Vagina (tissue), 2 donors: ENCODE data around the gene HYDIN. TPM values are rescaled to one million over a fixed set of nuclear protein-coding genes. Genes with fewer than 3 reads are reported as not detected.
A peak's percentile ranks its signal among the peaks of the same experiment; 100 is the strongest.

ENCODE experiments used
- DNase-seq, 2 donors: peaks; one replicate each; pipeline ENCODE4 v3.0.0-alpha.2; 2017; ENCODE audit errors: extremely low spot score in 2 of 2
- H3K27ac ChIP-seq: fragments of 200-600 bp; sonication (generic); one replicate; pipeline ENCODE4 v1.5.1; 2019
- H3K27me3 ChIP-seq: fragments of 200-600 bp; sonication (generic); one replicate; pipeline ENCODE4 v1.5.1; 2019
- H3K36me3 ChIP-seq, 2 donors: fragments of 200-600 bp; sonication (generic); one replicate each; pipeline ENCODE4 v1.5.1; 2017 to 2019
- H3K4me1 ChIP-seq: fragments of 200-600 bp; sonication (generic); one replicate; pipeline ENCODE4 v1.5.1; 2019
- H3K4me3 ChIP-seq, 2 donors: fragments of 200-600 bp; sonication (generic); 1 replicate in 1 of 2; 2 replicates in 1 of 2; pipeline ENCODE4 v1.5.1; 2016 to 2019
- H3K9me3 ChIP-seq: fragments of 200-600 bp; sonication (generic); one replicate; pipeline ENCODE4 v1.5.1; 2019
- CTCF ChIP-seq, 3 experiments: fragments of 450-650 bp in 2 of 3; fragments of 200-600 bp in 1 of 3; sonication (generic) in 1 of 3; IDR thresholded peaks; one replicate each; pipeline ENCODE4 v1.5.1; 2017 to 2019; ENCODE audit warnings: antibody characterized with exemption in 3 of 3, mild to moderate bottlenecking in 2 of 3, moderate library complexity in 2 of 3
- POLR2A ChIP-seq, 2 donors: fragments of 450-650 bp; IDR thresholded peaks; one replicate each; pipeline ENCODE4 v1.6.1; 2017; ENCODE audit warnings: antibody characterized with exemption in 2 of 2, mild to moderate bottlenecking in 2 of 2, moderate library complexity in 2 of 2
- POLR2AphosphoS5 ChIP-seq, 2 donors: sonication (generic); formaldehyde crosslinking; IDR thresholded peaks; one replicate each; pipeline ENCODE4 v1.9.0; 2017; ENCODE audit warnings: antibody characterized with exemption in 2 of 2, mild to moderate bottlenecking in 2 of 2, low read depth in 1 of 2; ENCODE audit not compliant: insufficient read depth in 1 of 2
- intact Hi-C: fragments of 100-400 bp; cut with DNase I; formaldehyde crosslinking; loops from one replicate; pipeline ENCODE4 v1.15.1; 2023
- total RNA-seq: library from RNA; depleted of rRNA; stranded (reverse); fragments of >200 nt; gene quantifications from one replicate; pipeline ENCODE4 v1.2.3, GENCODE V29; 2016

The HYDIN gene
- total RNA-seq, 1 donor from 2014 or later, result not detected

GRCh38 chr16:70774261-70774660, 456.3 kb downstream of the HYDIN start:
- no peaks in the 10 kb centered on the region for H3K27me3 ChIP-seq
- peaks cover 29% of the 10 kb centered on the region for H3K4me1 ChIP-seq
- DNase-seq, result no peak
- peaks cover 0 to 5% of the 10 kb centered on the region in 2 donors for H3K36me3 ChIP-seq
- intact Hi-C loops, result loop anchor here (5.0 kb wide), 1 partner anchor 97 kb away; no protein-coding TSS in a partner anchor
- no peaks in the 10 kb centered on the region for H3K9me3 ChIP-seq
- H3K4me3 ChIP-seq, result no peak overlapping the region
- H3K27ac ChIP-seq, result no peak overlapping the region
- TF ChIP-seq CTCF (IDR thresholded peaks at IDR 0.05) (no peak), POLR2AphosphoS5 (IDR thresholded peaks at IDR 0.05; ENCODE audit: insufficient read depth in 1 of 2, low read depth in 1 of 2) (no peak), POLR2A (IDR thresholded peaks at IDR 0.05) (no peak)

DNA sequence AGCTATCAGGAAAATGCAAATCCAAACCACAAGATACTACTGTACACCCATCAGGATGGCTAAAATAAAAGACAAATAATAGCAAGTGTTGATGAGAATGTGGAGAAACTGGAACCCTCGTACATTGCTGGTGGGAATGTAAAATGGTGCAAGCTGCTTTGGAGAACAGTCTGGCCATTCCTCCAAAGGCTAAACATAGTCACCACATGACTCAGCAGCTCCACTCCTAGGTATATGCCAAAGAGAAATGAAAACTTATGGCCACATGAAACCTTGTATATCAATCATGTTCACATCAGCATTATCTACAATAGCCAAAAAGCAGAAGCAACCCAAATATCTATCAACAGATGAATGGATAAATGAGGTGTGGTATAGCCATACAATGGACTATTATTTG, 458.0 kb downstream of the HYDIN start:
- Histone ChIP-seq H3K36me3 (peaks cover 0 to 5% of the 10 kb centered on the region in 2 donors), H3K4me3 (no peak overlapping the region), H3K4me1 (peaks cover 22% of the 10 kb centered on the region), H3K27me3 (no peaks in the 10 kb centered on the region), H3K27ac (no peak overlapping the region), H3K9me3 (no peaks in the 10 kb centered on the region)
- no peak for DNase-seq
- intact Hi-C loops, result loop anchor here (5.0 kb wide), 1 partner anchor 95 kb away; no protein-coding TSS in a partner anchor
- TF ChIP-seq CTCF (IDR thresholded peaks at IDR 0.05), result no peak
- no peak for TF ChIP-seq POLR2AphosphoS5 (IDR thresholded peaks at IDR 0.05; ENCODE audit: insufficient read depth in 1 of 2, low read depth in 1 of 2)
- no peak for TF ChIP-seq POLR2A (IDR thresholded peaks at IDR 0.05)

DNA sequence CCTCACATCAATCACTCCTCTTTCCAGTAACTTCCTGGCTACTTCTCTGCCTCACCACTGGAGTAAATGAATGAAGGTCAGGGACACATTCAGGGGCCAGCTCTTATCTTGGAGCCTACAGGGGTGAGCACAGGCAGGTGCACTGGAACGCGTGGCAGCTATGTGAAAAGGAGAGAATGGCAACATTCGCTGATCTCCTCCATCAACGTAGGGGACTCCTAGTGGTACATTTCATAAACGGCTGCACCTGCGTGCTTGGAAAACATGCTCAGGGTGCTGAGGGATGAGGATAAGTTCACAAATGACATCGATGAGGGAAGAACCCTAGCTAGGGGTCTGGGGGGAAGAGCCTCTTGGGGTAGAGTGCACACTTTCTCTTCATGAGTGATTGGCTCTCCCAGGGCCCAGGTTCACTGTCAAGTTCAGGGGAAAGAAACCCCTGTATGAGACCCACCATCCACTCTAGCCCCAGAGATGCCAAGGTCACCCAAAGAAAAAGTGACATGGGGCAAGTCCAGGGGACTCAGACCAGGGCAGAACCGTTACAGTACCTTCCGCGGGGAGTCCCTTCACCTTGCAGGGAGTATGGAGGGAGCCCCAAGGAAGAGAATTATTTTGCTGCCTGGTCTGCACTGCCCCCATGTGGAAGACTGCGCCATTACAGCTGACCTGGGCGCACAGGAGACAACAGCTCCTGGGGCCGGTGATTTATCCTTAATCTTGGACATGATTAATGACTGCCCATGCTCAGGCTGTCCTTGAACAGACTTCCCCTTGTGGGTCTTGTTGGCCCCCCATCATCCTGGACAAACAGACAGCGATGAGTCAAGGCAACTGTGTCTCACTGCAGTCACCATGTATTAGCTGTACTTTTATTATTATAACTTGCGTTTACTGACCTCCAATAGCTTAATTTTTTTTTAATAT, 459.6 kb downstream of the HYDIN start:
- no peak for DNase-seq
- Histone ChIP-seq H3K4me1 (peaks cover 21% of the 10 kb centered on the region), H3K27me3 (no peaks in the 10 kb centered on the region), H3K9me3 (no peaks in the 10 kb centered on the region), H3K4me3 (no peak overlapping the region), H3K27ac (no peak overlapping the region), H3K36me3 (peaks cover 0 to 10% of the 10 kb centered on the region in 2 donors)
- intact Hi-C loops, result loop anchor here (5.0 kb wide), 1 partner anchor 94 kb away; no protein-coding TSS in a partner anchor
- peak; percentile 94 to 96 (median 95) for TF ChIP-seq CTCF (IDR thresholded peaks at IDR 0.05)
- TF ChIP-seq POLR2AphosphoS5 (IDR thresholded peaks at IDR 0.05; ENCODE audit: insufficient read depth in 1 of 2, low read depth in 1 of 2), result peak in 1 of 2 donors; percentile 9
- TF ChIP-seq POLR2A (IDR thresholded peaks at IDR 0.05), result no peak

DNA sequence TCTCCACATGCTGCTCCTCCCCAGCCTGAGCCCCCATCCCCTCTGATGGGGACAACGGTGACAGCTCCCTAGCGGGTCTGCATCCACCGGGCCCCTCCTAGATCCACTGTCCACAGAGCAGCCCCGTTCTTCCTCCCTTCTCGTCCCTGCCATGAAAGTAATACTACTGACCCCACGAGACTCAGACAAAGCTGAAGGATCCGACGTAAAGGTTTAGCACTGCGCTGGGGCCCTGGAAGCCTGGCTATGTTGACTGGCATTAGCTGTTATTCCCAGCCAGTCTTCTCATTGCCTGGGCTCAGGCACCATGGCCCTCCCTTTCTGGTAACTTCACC, 460.3 kb downstream of the HYDIN start:
- Histone ChIP-seq H3K4me3 (no peak overlapping the region), H3K4me1 (peaks cover 21% of the 10 kb centered on the region), H3K27me3 (no peaks in the 10 kb centered on the region), H3K9me3 (no peaks in the 10 kb centered on the region), H3K27ac (no peak overlapping the region), H3K36me3 (peaks cover 0 to 10% of the 10 kb centered on the region in 2 donors)
- no peak for TF ChIP-seq CTCF (IDR thresholded peaks at IDR 0.05)
- no peak for TF ChIP-seq POLR2A (IDR thresholded peaks at IDR 0.05)
- no peak for TF ChIP-seq POLR2AphosphoS5 (IDR thresholded peaks at IDR 0.05; ENCODE audit: insufficient read depth in 1 of 2, low read depth in 1 of 2)
- no peak for DNase-seq
- intact Hi-C loops, result loop anchor here (5.0 kb wide), 1 partner anchor 93 kb away; no protein-coding TSS in a partner anchor

GRCh38 chr16:70769761-70770160, 460.8 kb downstream of the HYDIN start:
- H3K4me3 ChIP-seq, result no peak overlapping the region
- peaks cover 0 to 10% of the 10 kb centered on the region in 2 donors for H3K36me3 ChIP-seq
- H3K4me1 ChIP-seq, result peaks cover 21% of the 10 kb centered on the region
- DNase-seq, result no peak
- intact Hi-C loops, result loop anchor here (5.0 kb wide), 1 partner anchor 92 kb away; no protein-coding TSS in a partner anchor
- no peaks in the 10 kb centered on the region for H3K27me3 ChIP-seq
- no peaks in the 10 kb centered on the region for H3K9me3 ChIP-seq
- no peak for TF ChIP-seq POLR2AphosphoS5 (IDR thresholded peaks at IDR 0.05; ENCODE audit: insufficient read depth in 1 of 2, low read depth in 1 of 2)
- no peak for TF ChIP-seq POLR2A (IDR thresholded peaks at IDR 0.05)
- no peak for TF ChIP-seq CTCF (IDR thresholded peaks at IDR 0.05)
- no peak overlapping the region for H3K27ac ChIP-seq
